Activated T-cell treated with anti-CD3 and anti-CD28 coated beads, Interleukin-2, amount 50 U/mL, for 4 hours (primary cell): ENCODE results near the gene RAB11A. TPM values are rescaled to one million over a fixed set of nuclear protein-coding genes. Genes with fewer than 3 reads are reported as not detected.

Experiments used
- ATAC-seq, 2 donors: fragments of 200-7000 bp; cut with Tn5 transposase; one replicate each; pipeline ENCODE4 v1.10.0; 2021
- DNase-seq: peaks from one replicate; pipeline ENCODE4 v3.0.0-alpha.2; 2020
- H3K27me3 Mint-ChIP-seq: one replicate; pipeline ENCODE4 v1.8.0; 2021; ENCODE audit warnings: low read depth, mixed read lengths
- H3K36me3 Mint-ChIP-seq: one replicate; pipeline ENCODE4 v1.8.0; 2022; ENCODE audit warnings: mixed read lengths; ENCODE audit not compliant: insufficient read depth
- H3K4me1 Mint-ChIP-seq: one replicate; pipeline ENCODE4 v1.8.0; 2021; ENCODE audit warnings: low read depth, mixed read lengths
- H3K4me3 Mint-ChIP-seq: one replicate; pipeline ENCODE4 v1.8.0; 2021; ENCODE audit warnings: mild to moderate bottlenecking, moderate library complexity, mixed read lengths
- H3K9me3 Mint-ChIP-seq: one replicate; pipeline ENCODE4 v1.8.0; 2021; ENCODE audit warnings: mixed read lengths
- total RNA-seq, 3 donors: library from RNA; stranded (reverse); gene quantifications; one replicate each; pipeline ENCODE4 v1.2.1, GENCODE V29; 2021

Gene RAB11A
- total RNA-seq, 3 donors from 2014 or later, result 127 to 139 (median 136) TPM

DNA sequence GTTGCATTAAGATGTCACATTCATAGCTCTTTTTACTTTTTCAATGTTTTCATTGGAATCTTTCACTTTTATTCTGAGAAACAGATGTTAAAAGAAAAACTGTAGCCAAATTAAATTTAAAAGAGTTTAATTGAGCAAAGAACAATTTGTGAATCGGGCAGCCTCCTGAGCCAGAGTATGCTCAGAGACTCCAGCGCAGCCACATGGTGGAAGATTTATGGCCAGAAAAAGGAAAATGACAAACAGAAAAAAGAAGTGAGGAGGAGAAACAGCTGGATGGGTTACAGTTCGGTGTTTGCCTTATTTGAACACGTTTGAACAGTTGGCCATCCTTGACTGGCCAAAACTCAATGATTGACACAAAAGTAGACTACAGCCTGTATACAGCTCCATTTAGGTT, 33.8 kb upstream of the RAB11A start:
- peaks cover 33% of the 10 kb centered on the region for H3K4me1 Mint-ChIP-seq
- H3K4me3 Mint-ChIP-seq, result no peak overlapping the region
- H3K9me3 Mint-ChIP-seq, result no peaks in the 10 kb centered on the region
- H3K27me3 Mint-ChIP-seq, result no peaks in the 10 kb centered on the region
- no peak for ATAC-seq
- no peak for DNase-seq
- no peaks in the 10 kb centered on the region for H3K36me3 Mint-ChIP-seq

DNA sequence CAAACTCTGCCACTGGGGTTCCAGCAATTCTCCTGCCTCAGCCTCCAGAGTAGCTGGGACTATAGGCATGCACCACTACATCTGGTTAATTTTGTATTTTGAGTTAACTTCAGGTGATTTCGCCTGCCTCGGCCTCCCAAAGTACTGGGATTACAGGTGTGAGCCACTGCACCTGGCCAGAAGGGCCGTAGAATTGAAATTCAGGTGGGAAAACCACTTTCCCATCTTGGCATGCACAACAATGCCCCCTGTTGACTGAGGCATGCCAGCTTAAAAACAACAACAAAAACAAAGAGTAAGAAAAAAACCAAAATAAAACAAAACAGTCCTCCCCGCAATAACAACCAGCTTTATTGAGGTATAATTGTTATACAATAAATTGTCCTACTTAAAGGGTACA, 32.6 kb upstream of the RAB11A start:
- Mint-ChIP-seq H3K4me1 (peaks cover 31% of the 10 kb centered on the region), H3K36me3 (no peaks in the 10 kb centered on the region), H3K4me3 (no peak overlapping the region), H3K27me3 (no peaks in the 10 kb centered on the region), H3K9me3 (no peaks in the 10 kb centered on the region)
- ATAC-seq, result no peak
- no peak for DNase-seq

DNA sequence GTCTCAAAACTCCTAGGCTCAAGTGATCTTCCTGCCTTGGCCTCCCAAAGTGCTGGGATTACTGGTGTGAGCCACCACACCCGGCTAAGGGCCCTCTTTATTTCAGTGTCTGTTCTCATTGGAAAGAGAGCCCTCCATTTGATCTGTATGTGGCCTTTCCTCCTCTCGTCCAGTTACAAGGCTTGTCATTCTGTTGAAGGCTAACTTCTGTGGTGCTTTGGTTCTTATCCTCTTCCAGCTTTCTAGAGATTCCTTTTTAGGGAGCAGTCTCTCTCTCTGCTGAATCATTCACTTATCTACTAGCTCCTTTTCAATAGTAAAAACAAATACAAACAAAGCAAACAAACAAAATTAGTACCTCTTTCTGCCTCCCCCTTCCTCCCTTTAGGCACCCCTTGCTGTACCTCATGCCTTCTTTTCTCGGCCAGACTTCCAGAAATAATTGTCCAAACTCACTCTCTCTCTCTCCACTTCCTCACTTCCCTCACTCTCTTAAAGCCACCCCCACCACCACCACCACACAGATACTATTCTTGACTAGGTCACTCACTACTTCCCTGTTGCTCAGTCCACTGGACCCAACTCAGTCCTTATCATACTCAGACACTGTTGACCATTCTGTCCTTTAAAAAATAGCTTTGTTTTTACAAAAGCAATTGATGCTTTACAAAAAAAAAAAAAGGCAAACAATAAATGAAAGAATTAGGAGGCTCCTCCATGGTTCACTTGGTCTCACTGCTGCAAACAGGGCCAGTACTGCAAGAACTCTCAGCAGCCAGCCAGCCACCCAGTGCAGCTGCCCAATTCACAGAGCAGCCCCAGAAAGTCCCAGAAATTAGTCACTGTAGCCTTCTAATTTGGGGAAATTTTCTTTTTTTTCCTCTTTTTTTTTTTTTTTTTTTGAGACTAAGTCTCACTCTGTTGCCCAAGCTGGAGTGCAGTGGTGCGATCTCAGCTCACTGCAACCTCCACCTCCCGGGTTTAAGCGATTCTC, 31.7 kb upstream of the RAB11A start:
- no peak for ATAC-seq
- H3K4me3 Mint-ChIP-seq, result no peak overlapping the region
- peaks cover 23% of the 10 kb centered on the region for H3K4me1 Mint-ChIP-seq
- DNase-seq, result no peak
- H3K36me3 Mint-ChIP-seq, result no peaks in the 10 kb centered on the region
- no peaks in the 10 kb centered on the region for H3K27me3 Mint-ChIP-seq
- H3K9me3 Mint-ChIP-seq, result no peaks in the 10 kb centered on the region

DNA sequence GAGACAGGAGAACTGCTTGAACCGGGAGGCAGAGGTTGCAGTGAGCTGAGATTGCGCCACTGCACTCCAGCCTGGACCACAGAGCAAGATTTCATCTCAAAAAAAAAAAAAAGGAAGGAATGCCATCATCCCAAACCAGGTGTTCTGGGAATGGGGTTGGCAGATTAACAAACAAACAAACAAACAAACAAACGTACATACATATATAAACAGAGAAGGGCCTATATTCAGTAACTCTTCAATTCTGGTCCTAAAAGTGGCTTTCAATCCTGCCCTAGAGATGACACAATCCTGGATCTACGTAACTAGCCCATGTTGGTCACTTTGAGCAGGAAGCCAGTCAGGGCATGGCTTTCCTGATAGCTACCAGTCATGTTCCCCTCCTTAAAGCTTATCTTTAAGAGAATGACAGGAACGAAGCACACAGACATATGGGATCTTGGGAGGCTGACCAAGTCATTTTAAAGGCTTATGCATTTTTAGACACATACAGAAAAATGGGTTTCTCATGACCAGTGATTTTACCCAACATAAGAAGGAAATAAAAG, 29.9 kb upstream of the RAB11A start:
- no peaks in the 10 kb centered on the region for H3K27me3 Mint-ChIP-seq
- H3K36me3 Mint-ChIP-seq, result no peaks in the 10 kb centered on the region
- no peak for ATAC-seq
- no peak for DNase-seq
- H3K9me3 Mint-ChIP-seq, result no peaks in the 10 kb centered on the region
- H3K4me1 Mint-ChIP-seq, result peaks cover 7% of the 10 kb centered on the region
- no peak overlapping the region for H3K4me3 Mint-ChIP-seq

DNA sequence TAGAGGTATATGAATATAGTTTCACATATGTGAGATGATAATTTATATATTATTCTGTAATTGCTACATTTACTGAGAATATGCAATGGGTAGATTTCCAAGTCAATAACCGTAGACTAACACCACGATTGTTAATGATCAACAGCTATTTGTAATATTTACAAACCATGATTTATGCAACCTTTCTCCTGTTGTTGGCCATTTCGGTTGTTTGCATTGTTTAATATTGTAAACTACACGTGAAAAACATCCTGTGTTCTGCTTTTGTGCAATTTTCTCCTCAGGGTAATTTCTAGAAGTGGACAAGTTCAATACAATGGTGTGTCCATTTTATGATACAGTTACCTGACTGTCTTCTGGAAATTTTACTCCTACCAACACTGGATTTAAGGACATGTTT, 29.3 kb upstream of the RAB11A start:
- DNase-seq (no peak), ATAC-seq (no peak)
- H3K27me3 Mint-ChIP-seq, result no peaks in the 10 kb centered on the region
- H3K4me3 Mint-ChIP-seq, result no peak overlapping the region
- peaks cover 4% of the 10 kb centered on the region for H3K4me1 Mint-ChIP-seq
- no peaks in the 10 kb centered on the region for H3K9me3 Mint-ChIP-seq
- H3K36me3 Mint-ChIP-seq, result no peaks in the 10 kb centered on the region

DNA sequence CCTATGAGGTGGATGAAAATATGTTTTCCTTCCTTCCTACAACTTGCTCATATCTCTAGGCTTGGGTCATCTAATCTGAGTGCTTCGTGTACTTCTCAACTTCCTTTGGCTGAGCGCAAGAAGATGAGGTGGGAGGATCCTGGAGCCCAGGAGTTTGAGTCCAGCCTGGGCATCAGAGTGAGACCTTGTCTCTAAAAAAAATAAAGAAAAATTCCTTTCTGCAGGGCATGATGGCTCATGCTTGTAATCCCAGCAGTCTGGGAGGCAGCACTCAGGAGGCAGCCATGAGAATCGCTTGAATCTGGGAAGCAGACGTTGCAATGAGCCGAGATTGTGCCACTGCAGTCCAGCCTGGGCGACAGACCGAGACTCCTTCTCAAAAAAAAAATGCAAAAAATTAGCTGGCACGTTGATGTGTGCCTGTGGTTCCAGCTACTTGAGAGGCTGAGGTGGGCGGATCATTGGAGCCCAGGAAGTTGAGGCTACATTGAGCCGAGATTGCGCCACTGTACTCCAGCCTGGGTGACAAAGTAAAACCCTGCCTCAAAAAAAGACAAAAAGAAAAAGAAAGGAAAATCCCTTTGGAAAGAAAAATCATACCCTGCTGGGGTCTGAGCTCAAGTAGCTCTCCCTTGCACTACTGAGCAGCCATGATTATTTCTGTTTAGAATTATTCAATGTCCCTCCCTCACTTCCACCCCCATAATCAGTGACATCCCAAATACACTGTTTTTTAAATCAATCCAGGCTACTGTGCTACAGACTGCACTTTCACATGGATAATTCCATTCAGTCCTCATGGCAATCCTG, 28.0 kb upstream of the RAB11A start:
- Mint-ChIP-seq H3K27me3 (no peaks in the 10 kb centered on the region), H3K4me1 (peaks cover 3% of the 10 kb centered on the region), H3K4me3 (no peak overlapping the region), H3K36me3 (no peaks in the 10 kb centered on the region), H3K9me3 (no peaks in the 10 kb centered on the region)
- no peak for ATAC-seq
- no peak for DNase-seq

DNA sequence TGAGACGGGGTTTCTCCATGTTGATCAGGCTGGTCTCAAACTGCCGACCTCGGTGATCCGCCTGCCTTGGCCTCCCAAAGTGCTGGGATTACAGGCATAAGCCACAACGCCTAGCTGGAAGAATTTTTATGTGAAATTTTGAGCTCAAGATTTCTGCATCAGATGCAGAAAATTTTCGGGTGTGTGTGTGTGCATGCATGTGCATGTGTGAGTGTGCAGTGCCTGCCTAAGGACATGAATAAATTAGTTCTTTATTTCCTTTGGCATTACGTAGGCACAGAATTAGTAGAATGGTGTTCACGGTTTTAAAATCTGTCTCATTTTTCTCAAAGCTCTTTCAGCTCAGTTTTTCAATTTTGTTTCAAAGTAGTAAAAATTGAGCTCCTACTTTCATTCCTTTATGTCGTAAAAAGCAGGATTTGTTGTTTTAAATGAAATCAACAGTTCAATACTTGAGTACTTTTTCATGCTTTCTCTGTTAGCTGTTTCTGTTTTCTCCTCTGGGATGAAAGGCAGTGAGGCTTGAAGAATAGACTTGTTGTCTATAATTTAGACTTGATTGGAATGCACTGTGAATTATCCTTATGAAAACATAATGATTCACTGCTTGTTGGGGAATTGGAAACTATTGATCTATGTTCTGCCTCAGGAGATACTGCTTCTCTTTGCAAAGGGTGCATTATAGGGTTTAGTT, 23.3 kb upstream of the RAB11A start:
- H3K36me3 Mint-ChIP-seq, result no peaks in the 10 kb centered on the region
- ATAC-seq (no peak), DNase-seq (no peak)
- no peaks in the 10 kb centered on the region for H3K9me3 Mint-ChIP-seq
- H3K4me3 Mint-ChIP-seq, result no peak overlapping the region
- H3K4me1 Mint-ChIP-seq, result no peaks in the 10 kb centered on the region
- no peaks in the 10 kb centered on the region for H3K27me3 Mint-ChIP-seq

DNA sequence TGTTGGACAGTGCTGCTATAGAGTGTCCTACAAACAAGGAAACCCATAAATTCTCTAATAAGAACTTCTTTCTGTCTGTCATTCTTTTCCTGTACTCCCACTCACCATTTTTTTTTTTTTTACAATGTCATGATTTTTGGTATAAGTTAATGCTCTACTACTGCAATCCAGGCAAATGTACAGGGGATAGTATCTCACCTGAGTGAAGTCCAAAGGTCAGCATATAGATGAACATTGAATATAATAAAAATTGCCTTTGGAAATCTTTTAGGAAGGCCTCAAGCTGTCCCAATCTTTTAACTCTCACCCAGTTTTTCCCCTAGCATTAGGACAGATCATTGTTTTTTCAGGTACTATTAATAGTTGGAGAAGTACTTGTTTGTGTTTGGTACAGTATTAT, 21.3 kb upstream of the RAB11A start:
- DNase-seq (no peak), ATAC-seq (no peak)
- Mint-ChIP-seq H3K4me1 (no peaks in the 10 kb centered on the region), H3K36me3 (no peaks in the 10 kb centered on the region), H3K4me3 (no peak overlapping the region), H3K27me3 (no peaks in the 10 kb centered on the region), H3K9me3 (no peaks in the 10 kb centered on the region)

DNA sequence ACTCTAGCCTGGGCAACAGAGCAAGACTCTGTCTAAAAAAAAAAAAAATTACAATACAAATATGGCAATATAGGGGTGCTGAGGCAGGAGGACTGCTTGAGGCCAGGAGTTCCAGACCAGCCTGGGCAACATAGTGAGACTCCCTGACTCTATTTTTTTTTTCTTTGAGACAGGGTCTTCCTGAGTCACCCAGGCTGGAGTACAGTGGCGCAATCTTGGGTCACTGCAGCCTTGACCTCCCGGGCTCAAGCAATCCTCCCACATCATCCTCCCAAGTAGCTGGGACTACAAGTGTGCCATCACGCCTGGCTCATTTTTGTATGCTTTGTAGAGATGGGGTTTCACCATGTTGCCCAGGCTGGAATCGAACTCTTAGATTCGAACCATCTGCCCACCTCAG, 17.3 kb upstream of the RAB11A start:
- Mint-ChIP-seq H3K9me3 (no peaks in the 10 kb centered on the region), H3K36me3 (no peaks in the 10 kb centered on the region), H3K4me3 (no peak overlapping the region), H3K4me1 (peaks cover 2% of the 10 kb centered on the region), H3K27me3 (no peaks in the 10 kb centered on the region)
- no peak for DNase-seq
- no peak for ATAC-seq

DNA sequence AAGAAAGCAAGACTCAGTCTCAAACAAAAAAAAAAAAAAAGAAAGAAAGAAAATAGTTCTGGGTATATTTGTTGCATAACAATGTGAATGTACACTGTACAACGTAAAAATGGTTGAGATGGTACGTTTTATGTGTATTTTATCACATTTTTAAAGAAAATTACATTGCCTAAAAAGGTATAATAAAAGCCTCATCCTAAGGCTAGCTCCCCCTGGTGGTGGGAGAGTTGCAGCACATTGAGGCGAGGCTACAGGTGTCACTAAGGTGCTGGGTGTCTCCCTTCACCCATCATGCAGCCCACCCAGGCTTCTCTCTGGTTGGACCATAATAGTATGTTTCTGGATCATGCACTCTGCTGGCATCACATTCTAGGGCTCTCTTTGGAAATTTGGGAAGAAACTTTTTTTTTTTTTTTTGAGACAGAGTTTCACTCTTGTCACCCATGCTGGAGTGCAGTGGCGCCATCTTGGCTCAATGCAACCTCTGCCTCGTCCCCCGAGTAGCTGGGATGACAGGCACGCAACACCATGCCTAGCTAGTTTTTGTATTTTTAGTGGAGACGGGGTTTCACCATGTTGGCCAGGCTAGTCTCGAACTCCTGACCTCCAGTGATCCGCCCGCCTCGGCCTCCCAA, 12.4 kb upstream of the RAB11A start:
- DNase-seq (peak; percentile 81), ATAC-seq (peak; percentile 66 to 73)
- Mint-ChIP-seq H3K4me1 (peaks cover 10% of the 10 kb centered on the region), H3K4me3 (no peak overlapping the region), H3K36me3 (no peaks in the 10 kb centered on the region), H3K27me3 (peaks cover 2% of the 10 kb centered on the region), H3K9me3 (no peaks in the 10 kb centered on the region)

DNA sequence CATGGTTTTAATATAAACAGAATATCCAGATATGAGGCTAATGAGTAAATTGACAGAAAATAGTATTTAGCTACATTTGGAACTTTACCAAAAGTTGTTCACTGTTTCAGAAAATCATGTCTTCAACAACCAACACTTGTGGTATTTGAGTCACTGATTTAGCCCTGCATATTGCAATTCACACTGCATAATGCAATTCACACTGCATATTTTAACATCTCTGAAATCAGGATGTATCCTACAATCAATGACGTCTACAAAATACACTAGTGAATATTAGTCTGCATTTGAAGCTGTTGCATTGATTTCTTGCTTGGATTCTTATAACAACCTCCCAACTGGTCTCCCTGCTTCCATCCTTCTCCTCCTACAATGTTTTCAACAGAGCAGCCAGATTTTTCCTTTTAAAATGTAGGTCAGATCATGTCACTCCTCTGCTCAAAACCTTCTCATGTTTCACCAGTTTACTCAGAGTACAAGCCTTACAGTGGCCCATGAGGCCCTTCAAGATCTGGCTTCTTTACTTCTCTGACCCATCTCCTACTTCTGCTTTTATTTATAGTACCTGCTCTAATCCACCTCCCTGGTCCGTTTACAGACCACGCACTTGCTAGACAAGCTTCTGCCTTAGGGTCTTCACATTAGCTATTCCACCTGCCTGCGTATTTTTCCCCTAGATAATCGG, 11.4 kb upstream of the RAB11A start:
- Mint-ChIP-seq H3K4me3 (no peak overlapping the region), H3K9me3 (no peaks in the 10 kb centered on the region), H3K27me3 (peaks cover 2% of the 10 kb centered on the region), H3K4me1 (peaks cover 13% of the 10 kb centered on the region), H3K36me3 (no peaks in the 10 kb centered on the region)
- ATAC-seq, result peak in 1 of 2 donors; percentile 37
- DNase-seq, result no peak

DNA sequence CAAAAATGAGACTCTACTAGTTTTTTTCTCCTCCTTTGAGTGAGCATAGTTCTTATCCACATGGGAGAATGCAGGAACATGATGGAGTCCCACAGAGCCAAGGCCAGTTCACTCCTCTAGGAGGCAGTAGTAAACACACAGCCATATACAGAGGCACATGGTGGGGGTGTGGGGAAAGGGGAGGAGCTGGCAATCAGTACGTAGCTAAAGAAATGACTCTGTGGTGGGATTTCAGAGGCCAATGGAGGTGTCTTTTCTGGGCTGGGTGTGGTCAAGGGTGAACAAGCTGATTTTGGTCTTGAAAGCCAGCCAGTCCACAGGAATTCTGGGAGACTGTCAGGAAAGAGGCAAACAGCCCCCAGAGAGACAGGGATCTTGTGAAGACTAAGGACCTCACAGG, 6.6 kb upstream of the RAB11A start:
- no peaks in the 10 kb centered on the region for H3K36me3 Mint-ChIP-seq
- DNase-seq (peak; percentile 40), ATAC-seq (peak; percentile 99 to 100)
- no peaks in the 10 kb centered on the region for H3K9me3 Mint-ChIP-seq
- peaks cover 11% of the 10 kb centered on the region for H3K4me1 Mint-ChIP-seq
- peaks cover 2% of the 10 kb centered on the region for H3K27me3 Mint-ChIP-seq
- no peak overlapping the region for H3K4me3 Mint-ChIP-seq

DNA sequence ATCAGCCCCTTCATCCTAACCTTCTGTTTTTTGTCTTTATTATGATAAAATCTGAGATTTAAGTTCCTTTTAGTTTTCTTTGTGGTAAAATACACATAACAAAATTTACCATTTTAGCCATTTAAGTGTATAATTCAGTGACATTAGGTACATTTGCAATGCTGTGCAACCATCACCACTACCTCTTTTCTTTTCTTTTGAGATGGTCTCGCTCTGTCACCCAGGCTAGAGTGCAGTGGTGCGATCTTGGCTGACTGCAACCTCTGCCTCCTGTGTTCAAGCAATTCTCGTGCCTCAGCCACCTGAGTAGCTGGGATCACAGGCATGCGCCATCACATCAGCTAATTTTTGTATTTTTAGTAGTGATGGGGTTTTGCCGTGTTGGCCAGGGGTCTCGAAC, 6.2 kb upstream of the RAB11A start:
- ATAC-seq (no peak), DNase-seq (no peak)
- no peak overlapping the region for H3K4me3 Mint-ChIP-seq
- H3K36me3 Mint-ChIP-seq, result no peaks in the 10 kb centered on the region
- H3K9me3 Mint-ChIP-seq, result no peaks in the 10 kb centered on the region
- H3K27me3 Mint-ChIP-seq, result peaks cover 2% of the 10 kb centered on the region
- peaks cover 8% of the 10 kb centered on the region for H3K4me1 Mint-ChIP-seq
